Measurements from ENCODE around the gene SLC52A1.
"Not testable (repeated sequence)": the region's sequence is repeated elsewhere in the genome, so short reads cannot be mapped to it uniquely, and the experiment has no call there.

SLC52A1 gene

GRCh38 chr17:5031365-5032082, 3.7 kb downstream of the SLC52A1 start:
- DNase-seq (ENCODE audit: low read depth in 2 of 2, low spot score in 1 of 2): peak; percentile 66 to 77

GRCh38 chr17:5030168-5030567, 5.1 kb downstream of the SLC52A1 start:
- not testable (repeated sequence) for DNase-seq (ENCODE audit: low read depth in 2 of 2, low spot score in 1 of 2)

GRCh38 chr17:5027916-5028315, 7.3 kb downstream of the SLC52A1 start:
- no peak for DNase-seq (ENCODE audit: low read depth in 2 of 2, low spot score in 1 of 2)

GRCh38 chr17:5027299-5027698, 7.9 kb downstream of the SLC52A1 start:
- no peak for DNase-seq (ENCODE audit: low read depth in 2 of 2, low spot score in 1 of 2)

GRCh38 chr17:5024604-5025003, 10.6 kb downstream of the SLC52A1 start:
- DNase-seq (ENCODE audit: low read depth in 2 of 2, low spot score in 1 of 2): no peak

- DNase-seq (ENCODE audit: low read depth in 2 of 2, low spot score in 1 of 2): no peak
Measured at GRCh38 chr17:5023588-5024147, 11.6 kb downstream of the SLC52A1 start.

- no peak for DNase-seq (ENCODE audit: low read depth in 2 of 2, low spot score in 1 of 2)
Measured at GRCh38 chr17:5022171-5022711, 13.0 kb downstream of the SLC52A1 start.

GRCh38 chr17:5020502-5021023, 14.7 kb downstream of the SLC52A1 start:
- DNase-seq (ENCODE audit: low read depth in 2 of 2, low spot score in 1 of 2): no peak

- DNase-seq (ENCODE audit: low read depth in 2 of 2, low spot score in 1 of 2): peak in 1 of 2 donors; percentile 23
Measured at GRCh38 chr17:5019475-5019956, 15.7 kb downstream of the SLC52A1 start.

GRCh38 chr17:5014357-5014756, 20.9 kb downstream of the SLC52A1 start:
- no peak for DNase-seq (ENCODE audit: low read depth in 2 of 2, low spot score in 1 of 2)

- DNase-seq (ENCODE audit: low read depth in 2 of 2, low spot score in 1 of 2): no peak
Measured at GRCh38 chr17:5011928-5012327, 23.3 kb downstream of the SLC52A1 start.

GRCh38 chr17:5003214-5003867, 31.9 kb downstream of the SLC52A1 start:
- DNase-seq (ENCODE audit: low read depth in 2 of 2, low spot score in 1 of 2): no peak

- no peak for DNase-seq (ENCODE audit: low read depth in 2 of 2, low spot score in 1 of 2)
Measured at GRCh38 chr17:5002121-5002788, 33.0 kb downstream of the SLC52A1 start.

GRCh38 chr17:5000237-5000639, 35.0 kb downstream of the SLC52A1 start:
- DNase-seq (ENCODE audit: low read depth in 2 of 2, low spot score in 1 of 2): no peak

- DNase-seq (ENCODE audit: low read depth in 2 of 2, low spot score in 1 of 2): no peak
Measured at GRCh38 chr17:4999430-5000093, 35.7 kb downstream of the SLC52A1 start.

- DNase-seq (ENCODE audit: low read depth in 2 of 2, low spot score in 1 of 2): no peak
Measured at GRCh38 chr17:4998732-4999429, 36.3 kb downstream of the SLC52A1 start.

- DNase-seq (ENCODE audit: low read depth in 2 of 2, low spot score in 1 of 2): no peak
Measured at GRCh38 chr17:4998027-4998731, 37.0 kb downstream of the SLC52A1 start.

- peak; percentile 73 to 84 for DNase-seq (ENCODE audit: low read depth in 2 of 2, low spot score in 1 of 2)
Measured at GRCh38 chr17:4997302-4998026, 37.8 kb downstream of the SLC52A1 start, which contains the start of the genes INCA1 and KIF1C. INCA1 (minus strand) TSS chr17:4997522; CDS start chr17:4994437, 3,085 bp downstream. KIF1C (plus strand) TSS chr17:4997950; CDS start chr17:5000247, 2,297 bp downstream.
